GDM1 (cell line): ENCODE measurements around the gene CEP95.
"Not testable (repeated sequence)": the region's sequence is repeated elsewhere in the genome, so short reads cannot be mapped to it uniquely, and the experiment has no call there.

ENCODE experiments used
- DNase-seq: peaks from one replicate; lab custom pipeline; 2025; lab: John Stamatoyannopoulos, UW

CEP95 gene

GRCh38 chr17:64573214-64573613 lies 66.4 kb downstream of the CEP95 start:
- no peak for DNase-seq

- DNase-seq = no peak
Observed at GRCh38 chr17:64574646-64575045, 67.9 kb downstream of the CEP95 start.

GRCh38 chr17:64575431-64575830 lies 68.7 kb downstream of the CEP95 start:
- DNase-seq = no peak

GRCh38 chr17:64577025-64577424 lies 70.2 kb downstream of the CEP95 start:
- not testable (repeated sequence) for DNase-seq

- no peak for DNase-seq
Observed at GRCh38 chr17:64579917-64580316, 73.1 kb downstream of the CEP95 start.

- no peak for DNase-seq
Observed at GRCh38 chr17:64580384-64581315, 73.9 kb downstream of the CEP95 start.

- no peak for DNase-seq
Observed at GRCh38 chr17:64583038-64583437, 76.3 kb downstream of the CEP95 start.

GRCh38 chr17:64585146-64585545 lies 78.4 kb downstream of the CEP95 start:
- no peak for DNase-seq
